Brain pericyte (primary cell): ENCODE measurements around the gene RAD51B.
"Not testable (repeated sequence)": the region's sequence is repeated elsewhere in the genome, so short reads cannot be mapped to it uniquely, and the experiment has no call there.

Experiments
- DNase-seq: peaks from one replicate; pipeline ENCODE4 v3.0.0-alpha.2; 2012; ENCODE audit warnings: low read depth, low spot score

The RAD51B gene

DNA sequence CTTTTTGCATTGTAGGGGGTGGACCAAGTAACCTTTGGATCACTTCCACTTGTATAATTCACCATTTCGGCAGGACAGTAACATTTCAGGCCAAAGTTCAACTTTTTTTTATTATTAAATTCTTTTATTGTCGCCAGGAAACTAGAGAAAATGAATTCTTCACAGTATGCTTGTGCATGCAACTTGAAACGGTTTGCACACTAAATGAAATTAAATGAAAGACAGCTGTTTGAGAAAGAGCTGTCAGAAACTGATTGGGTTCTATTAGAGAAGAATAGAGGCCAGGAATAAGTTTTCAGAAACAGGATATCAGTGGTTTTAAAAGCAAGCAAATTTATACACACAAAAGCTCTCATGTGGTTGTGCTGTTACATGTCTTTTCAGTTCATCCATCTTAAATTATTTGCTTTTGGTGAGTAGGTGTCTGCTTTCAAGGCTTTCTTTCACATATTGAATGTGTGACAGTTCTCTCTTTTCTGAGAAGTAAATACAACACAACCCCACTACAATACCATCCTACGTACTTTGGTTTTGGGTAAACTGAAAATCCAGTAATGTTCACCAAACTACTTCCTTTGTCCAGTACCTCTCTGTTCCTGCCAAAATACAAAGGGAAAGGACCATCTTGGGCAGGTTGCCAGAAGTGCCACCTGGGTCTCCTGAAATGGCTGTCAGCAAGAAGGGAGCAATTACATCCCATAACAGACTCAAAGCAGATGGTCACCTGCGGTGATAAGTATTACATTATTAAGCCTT lies 291.7 kb downstream of the RAD51B start:
- DNase-seq, result no peak

DNA sequence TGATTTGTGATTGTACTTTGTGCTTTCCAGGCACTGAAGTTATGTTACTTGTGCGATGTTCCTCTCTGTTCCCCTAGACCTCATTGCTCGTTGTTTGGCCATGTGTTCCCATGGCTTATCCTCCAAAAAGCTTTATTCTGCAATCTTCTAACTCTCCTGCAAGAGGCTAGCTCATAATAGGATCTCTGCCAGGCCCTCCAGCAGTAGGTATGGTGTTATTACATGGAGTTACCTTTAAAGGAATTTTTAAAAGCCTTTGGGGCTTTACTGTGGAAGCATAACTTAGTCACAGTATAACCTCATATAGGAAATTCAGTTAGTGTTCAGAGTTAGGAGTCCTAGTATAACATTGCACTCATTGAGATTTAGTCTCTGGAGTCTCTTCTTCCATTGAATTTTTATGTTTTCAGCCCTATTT lies 292.3 kb downstream of the RAD51B start:
- DNase-seq, result no peak

DNA sequence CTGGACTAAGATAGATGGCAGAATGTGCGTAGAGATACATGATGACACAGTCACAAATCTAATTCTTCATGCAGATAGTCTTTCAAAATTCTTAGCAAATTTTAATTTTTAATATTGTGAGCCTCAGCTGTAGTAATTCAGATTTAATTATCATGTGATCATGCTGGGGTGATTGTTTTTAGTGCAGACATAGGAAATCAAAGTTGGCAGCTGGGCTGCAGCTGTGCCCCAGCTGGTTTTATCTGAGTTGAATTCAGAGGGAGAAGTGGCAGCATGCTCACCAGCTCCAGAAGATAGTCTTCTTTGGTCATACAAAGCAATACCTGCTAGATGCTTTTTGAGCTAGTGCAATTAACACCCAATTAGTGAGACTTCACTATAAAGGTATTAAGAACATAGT lies 292.9 kb downstream of the RAD51B start:
- no peak for DNase-seq

DNA sequence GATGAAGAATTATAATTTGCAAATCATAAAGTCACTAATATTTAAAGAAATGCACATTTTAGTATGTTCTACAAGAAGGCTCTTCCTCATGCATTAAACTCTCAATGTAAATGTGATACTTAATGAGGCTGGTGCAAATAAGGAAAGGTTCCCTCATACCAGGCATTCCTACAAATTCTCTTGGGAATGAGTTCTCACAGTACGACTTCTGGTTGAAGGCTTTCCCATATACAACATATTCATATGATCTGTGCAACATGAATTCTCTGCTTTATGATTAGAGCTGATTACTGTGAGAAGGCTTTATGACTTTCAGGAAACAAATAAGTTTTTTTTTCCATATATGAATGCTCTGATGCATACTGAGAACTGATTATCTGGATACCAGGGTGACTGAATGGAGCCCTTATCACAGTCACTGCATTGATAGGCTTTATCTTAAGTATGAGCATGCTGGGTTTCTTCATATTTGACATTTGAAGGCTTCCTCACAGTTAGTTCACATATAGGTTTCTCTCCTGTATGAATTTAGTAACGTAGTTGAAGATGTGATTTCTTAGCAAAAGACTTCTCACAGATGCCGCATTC lies 293.9 kb downstream of the RAD51B start:
- no peak for DNase-seq

DNA sequence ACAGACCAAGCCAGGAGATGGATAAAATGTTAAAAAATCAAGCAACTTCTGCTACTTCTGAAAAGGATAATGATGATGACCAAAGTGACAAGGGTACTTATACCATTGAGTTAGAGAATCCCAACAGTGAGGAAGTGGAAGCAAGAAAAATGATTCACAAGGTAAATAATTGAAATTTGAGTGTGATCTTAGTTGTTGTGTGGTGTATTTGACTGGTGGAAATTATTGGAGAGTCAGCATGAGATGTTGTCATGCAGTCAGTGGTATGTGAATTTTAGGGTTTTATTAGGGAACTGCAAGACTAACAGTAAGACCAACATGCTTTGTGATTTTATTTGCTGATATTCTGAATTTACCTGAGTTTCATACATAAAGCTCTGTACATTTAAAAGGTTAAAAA lies 296.4 kb downstream of the RAD51B start:
- not testable (repeated sequence) for DNase-seq

DNA sequence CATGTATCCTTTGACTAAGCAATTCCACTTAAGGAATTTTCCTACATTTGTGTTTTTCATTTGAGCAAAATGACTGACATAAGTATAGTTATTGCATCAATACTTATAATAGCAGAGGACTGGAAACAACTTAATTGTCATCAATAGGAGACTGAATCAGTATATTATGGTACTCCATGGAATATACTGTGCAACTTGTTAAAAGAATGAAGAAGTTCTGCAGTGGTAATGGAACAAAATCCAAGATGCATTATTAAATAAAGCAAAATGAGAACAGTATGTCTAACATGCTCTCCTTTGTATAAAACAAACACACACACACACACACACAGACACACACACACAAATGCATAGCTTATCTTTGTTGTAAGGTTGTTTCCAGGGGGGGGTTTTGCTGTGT lies 303.1 kb downstream of the RAD51B start:
- no peak for DNase-seq

DNA sequence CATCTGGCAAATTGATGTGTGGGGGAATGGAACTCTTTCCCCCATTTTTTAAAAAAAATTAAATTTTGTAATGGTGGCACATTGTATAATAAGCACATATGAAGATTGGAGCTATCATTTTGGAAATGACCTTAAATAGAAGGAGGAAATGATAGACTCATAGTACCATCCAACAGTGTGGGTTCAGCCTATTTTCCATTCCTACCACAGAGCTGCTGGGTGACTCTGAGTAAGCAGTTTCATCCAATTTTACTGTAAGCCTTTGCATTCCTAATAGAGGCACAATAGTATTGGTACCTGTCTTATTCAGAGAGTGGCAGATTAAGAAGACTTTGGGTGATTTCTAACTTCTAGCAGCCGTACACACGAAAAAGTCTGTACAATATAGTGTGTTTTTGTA lies 304.5 kb downstream of the RAD51B start:
- DNase-seq, result no peak

DNA sequence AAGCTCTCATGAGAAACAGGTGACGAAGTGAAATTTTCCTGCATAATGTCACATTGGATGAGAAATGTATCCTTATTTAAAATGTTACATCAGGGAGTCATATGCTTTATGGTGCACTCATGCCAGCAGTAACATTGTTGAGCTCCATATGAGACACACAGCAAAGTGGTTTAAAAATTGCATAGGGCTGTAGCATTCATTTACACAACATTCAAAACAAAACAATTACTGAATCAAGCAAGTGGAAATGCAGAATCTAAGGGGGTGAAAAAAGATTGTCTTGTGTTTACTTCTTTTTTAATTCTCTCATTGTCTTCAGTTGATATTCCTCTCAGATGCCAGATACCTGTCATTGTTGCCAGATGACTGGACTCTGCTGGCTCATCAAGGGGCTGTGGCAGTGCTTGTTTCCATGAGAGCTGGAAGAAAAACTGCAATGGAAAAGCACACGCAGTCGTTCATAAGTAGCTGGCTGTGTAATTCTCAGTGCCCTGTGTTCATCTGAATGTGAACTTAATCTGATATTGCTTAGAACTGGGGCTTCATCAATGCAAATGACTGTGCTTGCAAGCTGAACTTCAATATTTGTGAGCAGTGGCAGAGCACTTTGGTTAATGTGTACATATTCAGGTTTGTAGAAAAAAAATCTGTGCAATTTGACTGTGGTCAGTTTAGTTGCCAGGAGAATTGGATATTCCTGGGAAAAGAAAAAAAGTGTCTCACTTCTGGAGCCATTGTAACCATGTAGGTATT lies 305.6 kb downstream of the RAD51B start:
- DNase-seq, result no peak

DNA sequence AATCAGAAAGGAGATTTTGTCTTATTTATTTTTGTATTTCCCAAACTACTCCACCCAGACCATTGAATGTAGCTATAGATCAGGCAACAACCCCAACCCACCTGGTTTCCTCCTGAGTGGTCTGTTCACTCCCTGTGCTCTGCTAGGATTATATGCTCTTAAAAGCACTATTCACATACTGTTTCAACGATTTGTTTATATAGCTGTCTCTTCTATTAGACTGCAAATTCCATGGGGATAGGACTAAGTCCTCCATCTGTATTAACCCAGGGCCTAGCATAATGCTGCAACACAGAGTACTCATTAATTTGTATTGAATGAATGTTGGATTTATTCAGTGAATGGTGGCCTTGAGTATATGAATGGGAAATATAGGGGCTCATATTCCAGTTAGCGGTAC lies 307.6 kb downstream of the RAD51B start:
- no peak for DNase-seq

DNA sequence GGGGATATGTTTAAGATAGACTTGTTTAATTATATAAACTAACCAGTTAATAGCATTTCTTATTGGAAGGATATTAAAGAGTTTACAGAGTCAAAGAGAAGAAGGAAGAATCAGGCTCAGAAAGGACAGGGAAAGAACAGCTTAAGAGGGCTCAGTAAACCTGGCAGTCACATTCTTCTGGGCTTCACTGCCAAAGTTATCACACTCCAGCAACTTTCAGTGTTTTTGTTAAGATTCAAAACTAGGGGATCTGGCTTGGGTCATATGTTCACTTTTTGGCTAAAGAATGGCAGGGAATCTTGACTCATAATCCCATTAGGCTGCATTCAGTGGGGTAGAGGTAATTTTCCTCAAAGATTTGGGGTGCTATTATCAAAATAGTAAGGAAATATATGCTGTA lies 312.3 kb downstream of the RAD51B start:
- no peak for DNase-seq

DNA sequence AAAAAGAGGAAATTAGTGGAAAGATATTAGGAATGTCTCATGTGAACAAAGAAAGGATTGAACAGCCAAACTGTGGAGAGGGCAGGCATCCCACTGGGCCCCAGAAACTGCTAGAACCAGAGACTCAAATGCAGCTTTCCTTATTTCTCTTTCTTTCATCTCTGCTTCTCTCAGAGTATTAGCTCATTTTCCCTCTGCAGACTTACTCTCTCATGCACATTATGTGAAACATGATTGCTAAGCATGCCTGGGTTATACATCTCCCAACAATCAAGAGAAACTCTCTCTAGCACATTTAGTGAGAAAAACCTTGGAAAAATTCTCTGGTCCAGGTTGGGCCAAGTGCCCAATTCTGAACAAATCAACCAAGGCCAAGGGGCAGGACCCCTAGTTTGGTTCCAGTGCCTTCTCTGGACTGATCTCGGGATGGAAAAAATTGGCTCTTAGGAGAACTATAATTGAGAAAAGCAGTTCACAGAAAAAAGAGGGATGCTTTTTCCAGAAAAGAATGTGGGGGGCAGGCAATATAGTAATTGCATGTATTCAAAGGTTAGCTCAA lies 313.1 kb downstream of the RAD51B start:
- no peak for DNase-seq

DNA sequence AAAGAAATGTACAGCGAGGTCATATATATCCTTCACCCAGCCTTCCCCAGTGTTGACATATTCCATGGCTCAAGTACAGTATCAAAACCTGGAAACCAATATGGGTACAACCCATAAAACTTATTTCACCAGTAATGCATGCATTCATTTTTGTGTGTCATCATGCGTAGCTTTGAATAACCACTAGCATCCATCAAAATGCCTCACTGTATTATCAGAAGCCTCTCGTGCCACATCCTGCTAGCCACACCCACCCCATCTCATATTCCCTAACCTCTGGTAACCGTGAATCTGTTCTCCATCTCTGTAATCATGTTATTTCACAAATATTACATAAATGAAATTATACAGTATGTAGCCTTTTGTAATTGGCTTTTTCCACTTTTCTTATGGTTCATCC lies 314.3 kb downstream of the RAD51B start:
- no peak for DNase-seq

DNA sequence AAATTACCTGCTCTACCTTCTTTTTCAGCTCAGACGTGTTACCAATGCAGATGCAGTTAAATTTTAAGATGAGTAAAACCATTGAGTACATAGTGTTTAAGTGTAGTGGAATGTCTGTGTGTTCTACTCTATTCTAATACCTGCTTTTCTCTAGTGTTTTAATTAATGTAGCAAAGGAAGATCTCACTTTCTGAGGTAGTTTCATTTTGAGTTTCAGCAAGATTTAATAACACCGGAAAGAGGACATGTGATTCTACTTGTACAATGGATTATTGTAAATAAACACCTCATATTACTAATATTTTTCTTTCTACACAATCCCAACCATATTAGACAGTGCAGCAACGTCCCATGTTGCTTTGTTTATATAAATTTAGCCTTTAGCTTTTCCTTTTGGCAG lies 315.4 kb downstream of the RAD51B start:
- no peak for DNase-seq

DNA sequence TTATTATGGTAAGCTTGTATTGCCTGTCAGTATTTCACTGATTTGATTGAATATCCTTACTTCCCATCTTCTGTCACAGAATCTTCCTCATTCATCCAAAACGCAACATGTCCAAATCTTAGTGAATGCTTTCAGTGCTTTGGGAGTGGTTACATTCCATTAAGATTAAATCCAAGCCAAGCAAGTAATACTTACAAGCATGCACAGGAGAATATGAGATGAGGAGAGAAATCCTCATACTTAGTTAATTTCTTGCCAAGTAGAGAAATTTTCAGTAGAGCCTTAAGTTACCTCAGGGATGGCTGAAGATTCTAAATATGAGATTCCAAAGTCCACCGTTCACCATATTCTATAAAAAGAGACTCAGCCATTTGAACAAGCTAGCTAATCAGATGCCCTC lies 316.0 kb downstream of the RAD51B start:
- DNase-seq, result no peak

DNA sequence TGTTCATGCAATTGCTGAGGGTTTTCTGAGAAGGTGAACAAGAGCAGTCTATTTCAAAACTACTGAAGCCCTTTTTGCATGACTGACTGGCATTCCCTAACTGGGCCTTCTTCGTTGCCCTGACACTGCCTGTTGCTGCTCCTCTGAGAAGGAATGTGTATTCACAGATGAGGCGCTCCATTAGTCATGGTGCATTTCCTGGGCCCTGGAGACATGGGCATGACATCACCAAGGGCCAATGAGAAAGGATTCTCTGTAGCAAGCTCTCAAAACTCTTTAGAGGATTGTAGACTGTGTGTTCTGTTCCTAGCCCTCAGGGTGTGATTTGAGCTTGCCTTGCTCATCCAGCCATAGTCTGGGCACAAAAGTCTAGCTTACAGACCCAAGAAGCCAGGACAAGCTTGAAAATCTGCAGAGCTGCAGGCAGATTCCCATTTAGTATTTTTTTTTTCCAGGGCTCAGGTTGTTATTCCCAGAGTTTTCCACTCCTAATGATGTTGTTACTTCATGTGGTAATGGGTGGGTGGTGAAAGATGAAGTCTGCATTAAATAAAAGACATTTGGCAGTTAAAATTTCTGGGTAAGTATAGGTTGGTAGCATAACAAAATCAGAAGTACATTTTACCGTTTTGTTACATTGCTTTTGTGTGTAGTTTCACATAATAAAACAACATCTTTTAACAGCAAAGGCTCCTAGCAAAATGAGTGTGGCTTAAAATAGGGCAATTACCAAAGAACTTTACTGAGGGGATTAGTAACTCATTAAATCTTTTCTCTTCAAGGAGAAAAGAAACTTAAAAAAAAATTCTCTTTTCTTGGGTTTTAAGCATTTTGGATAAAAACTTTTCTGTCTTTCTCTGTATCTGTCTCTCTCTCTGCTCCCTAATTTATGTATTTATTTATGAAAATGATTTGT lies 318.4 kb downstream of the RAD51B start:
- peak; percentile 58 for DNase-seq

DNA sequence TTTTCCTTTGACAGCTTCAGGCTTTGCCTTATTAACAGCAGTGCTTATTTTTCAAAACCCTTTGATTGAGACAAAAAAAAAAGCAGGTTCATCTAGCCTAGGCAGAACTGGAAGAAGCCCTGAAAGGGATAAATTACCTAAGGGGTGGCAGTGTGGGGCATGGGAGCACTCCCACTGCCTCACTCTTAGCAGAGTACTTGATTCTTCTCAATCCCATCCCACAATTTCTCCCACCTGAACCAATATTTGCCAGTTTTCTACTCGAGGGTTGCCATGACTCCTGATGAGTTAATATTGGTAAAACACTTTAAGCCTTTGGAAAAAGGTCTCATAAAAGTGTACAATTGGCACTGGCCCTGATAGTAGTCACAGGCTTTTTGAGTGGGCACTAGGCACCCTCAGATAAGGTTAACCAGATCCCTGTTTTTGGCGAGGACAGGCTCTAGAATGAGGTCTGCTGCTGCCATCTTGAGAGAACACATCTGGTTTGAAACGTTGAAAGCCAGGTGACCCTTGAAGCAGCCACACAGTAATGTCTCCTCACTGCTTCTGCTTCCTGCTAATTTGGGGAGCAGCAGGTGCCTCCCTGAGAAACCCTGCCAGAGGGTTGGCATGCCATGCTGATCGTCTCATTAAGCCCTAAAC lies 320.0 kb downstream of the RAD51B start:
- no peak for DNase-seq

DNA sequence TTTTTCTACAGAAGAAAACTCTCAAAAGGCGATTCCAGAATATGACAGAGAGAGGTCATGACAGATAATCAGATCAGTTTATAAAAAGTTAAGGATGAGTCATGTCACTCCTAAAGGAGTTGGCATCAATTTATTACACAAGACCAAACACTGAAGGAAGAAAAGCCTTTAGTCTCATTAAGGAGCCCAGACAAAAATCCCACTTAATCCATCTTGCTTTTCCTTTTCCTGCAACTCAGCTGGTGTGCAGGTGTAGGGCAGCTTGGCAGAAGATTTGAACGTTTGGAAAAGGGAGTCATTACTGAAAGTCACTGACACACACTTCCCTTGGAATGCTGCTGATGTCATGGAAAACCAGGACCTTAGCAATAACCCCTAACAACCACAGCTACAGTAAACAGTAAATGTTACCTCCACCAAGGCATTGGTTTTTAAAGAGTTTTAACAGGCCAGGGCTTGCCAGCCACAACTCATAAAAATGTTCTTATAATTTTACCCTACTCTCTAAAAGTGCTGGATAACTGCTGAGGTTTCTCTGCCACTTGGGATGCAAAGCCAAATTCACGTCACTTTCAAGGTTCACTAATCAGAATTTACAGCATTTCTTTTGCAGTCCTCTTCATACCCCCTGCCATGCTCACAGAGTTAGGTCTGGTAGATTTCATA lies 320.6 kb downstream of the RAD51B start:
- DNase-seq, result peak; percentile 70

DNA sequence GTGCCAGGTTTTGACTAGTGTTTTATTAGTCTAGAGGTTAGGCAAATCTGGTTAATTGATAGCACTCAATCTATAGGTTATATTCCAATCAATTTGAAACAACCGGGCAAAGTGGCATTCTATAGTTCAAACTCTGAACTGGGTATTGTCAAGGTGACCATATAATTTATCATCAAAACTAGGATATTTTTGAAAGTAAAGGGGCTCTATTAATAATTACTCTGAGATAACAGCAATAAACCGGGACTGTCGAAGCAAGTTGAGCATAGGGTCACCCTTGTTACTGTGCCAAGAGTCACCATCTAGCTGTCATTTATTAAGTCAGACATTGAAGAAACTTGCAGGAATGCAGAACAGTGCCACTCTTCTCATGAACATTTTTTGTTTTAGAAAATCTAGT lies 321.2 kb downstream of the RAD51B start:
- no peak for DNase-seq

DNA sequence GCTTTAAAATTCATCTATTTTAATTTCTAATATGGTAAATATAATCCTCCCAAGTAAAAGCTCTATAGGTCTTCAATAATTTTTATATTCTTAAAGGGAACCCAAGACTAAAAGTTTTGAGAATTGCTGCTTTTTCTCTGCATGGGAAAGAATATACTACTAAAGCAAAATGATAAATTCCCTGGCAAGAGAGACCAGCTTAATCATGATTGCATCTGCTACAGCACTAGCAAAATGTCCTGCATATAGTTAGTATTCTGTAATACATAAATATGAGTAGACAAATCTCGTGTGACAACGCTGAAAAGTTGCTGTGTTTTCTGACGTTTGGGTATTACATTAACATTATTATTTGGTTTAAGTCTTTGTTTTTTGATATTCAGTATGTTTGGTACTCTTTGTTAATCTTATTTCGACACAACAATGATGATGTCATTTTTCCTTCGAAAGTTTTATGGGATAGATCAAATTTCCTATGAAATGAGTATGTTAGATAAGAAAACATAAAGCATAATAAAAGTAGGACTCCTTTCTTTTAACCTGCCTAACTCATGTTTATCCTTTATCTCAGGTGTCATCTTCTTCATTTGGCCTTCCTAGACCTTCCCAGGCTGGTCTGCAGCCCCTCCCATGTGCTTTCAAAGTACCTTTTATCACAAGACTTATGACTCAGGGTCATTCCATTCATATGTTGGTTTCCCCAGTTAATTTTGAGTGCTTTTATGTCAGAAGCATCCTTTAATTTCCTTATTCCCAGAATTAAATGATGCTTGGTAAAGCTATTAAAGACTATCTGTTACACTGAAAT lies 321.9 kb downstream of the RAD51B start:
- DNase-seq, result no peak
